HEK293 (cell line): ENCODE measurements around the gene SRPX.

Source experiments
- CTCF ChIP-seq: fragments of 450-650 bp; formaldehyde crosslinking; IDR thresholded peaks from 2 replicates; pipeline ENCODE4 v1.5.1; 2016; ENCODE audit warnings: missing biosample characterization, missing genetic modification characterization
- ZNF121 ChIP-seq: fragments of 450-650 bp; formaldehyde crosslinking; IDR thresholded peaks from 2 replicates; pipeline ENCODE4 v1.5.1; 2016; ENCODE audit warnings: missing biosample characterization, missing genetic modification characterization
- ZNF629 ChIP-seq: fragments of 450-650 bp; formaldehyde crosslinking; IDR thresholded peaks from 2 replicates; pipeline ENCODE4 v1.5.1; 2017; ENCODE audit warnings: missing biosample characterization, missing genetic modification characterization
- ZNF692 ChIP-seq: fragments of 450-650 bp; formaldehyde crosslinking; IDR thresholded peaks from 2 replicates; pipeline ENCODE4 v1.5.1; 2016; ENCODE audit warnings: missing biosample characterization, missing genetic modification characterization

DNA sequence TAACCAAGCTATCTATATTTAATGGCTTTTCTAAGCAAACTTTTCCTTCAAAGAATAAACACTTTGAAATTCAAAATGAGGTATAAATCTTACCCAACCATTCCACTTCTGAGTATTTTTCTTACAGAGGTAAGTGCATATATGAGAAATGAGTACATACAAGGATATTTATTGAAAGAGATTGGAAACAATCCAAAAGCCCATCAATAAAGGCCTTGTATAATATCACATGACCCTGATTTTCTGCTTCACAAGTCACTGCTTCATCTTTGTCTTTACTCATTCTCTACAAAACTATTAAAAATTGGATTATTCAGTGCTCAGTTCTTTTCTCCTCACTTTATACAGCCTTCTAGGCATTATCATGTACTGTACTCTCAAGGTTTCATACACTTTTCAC, 91.3 kb downstream of the SRPX start:
- no peak for TF ChIP-seq CTCF (tag by site-specific recombination)
- TF ChIP-seq ZNF692, result no peak
- no peak for TF ChIP-seq ZNF121 (tag by site-specific recombination)
- no peak for TF ChIP-seq ZNF629 (tag by site-specific recombination)
